ENCODE data around the gene IQCK. TPM values are rescaled to one million over a fixed set of nuclear protein-coding genes. Genes with fewer than 3 reads are reported as not detected.

Gene IQCK
- total RNA-seq, 1 donor from 2014 or later: 19.2 TPM

GRCh38 chr16:19892902-19893301, 174.8 kb downstream of the IQCK start:
- TF ChIP-seq CTCF (IDR thresholded peaks at IDR 0.05) (no peak), POLR2A (IDR thresholded peaks at IDR 0.05) (no peak), POLR2AphosphoS5 (IDR thresholded peaks at IDR 0.05; ENCODE audit: insufficient read depth in 1 of 2, low read depth in 1 of 2) (no peak)
- Histone ChIP-seq H3K36me3 (no peaks in the 10 kb centered on the region), H3K9me3 (no peaks in the 10 kb centered on the region), H3K4me1 (no peaks in the 10 kb centered on the region), H3K27ac (no peak overlapping the region), H3K4me3 (no peak overlapping the region), H3K27me3 (no peaks in the 10 kb centered on the region)
- intact Hi-C loops (cut with DNase I): no loop called here
- no peak for DNase-seq (ENCODE audit: extremely low spot score in 2 of 2)

GRCh38 chr16:19894586-19894985, 176.5 kb downstream of the IQCK start:
- Histone ChIP-seq H3K9me3 (no peaks in the 10 kb centered on the region), H3K4me3 (no peak overlapping the region), H3K27me3 (no peaks in the 10 kb centered on the region), H3K36me3 (no peaks in the 10 kb centered on the region), H3K4me1 (no peaks in the 10 kb centered on the region), H3K27ac (no peak overlapping the region)
- no peak for DNase-seq (ENCODE audit: extremely low spot score in 2 of 2)
- intact Hi-C loops (cut with DNase I): no loop called here
- TF ChIP-seq POLR2AphosphoS5 (IDR thresholded peaks at IDR 0.05; ENCODE audit: insufficient read depth in 1 of 2, low read depth in 1 of 2) (no peak), CTCF (IDR thresholded peaks at IDR 0.05) (no peak), POLR2A (IDR thresholded peaks at IDR 0.05) (no peak)

- no peaks in the 10 kb centered on the region for H3K36me3 ChIP-seq
- DNase-seq (ENCODE audit: extremely low spot score in 2 of 2): no peak
- H3K27me3 ChIP-seq: no peaks in the 10 kb centered on the region
- no peak overlapping the region for H3K27ac ChIP-seq
- H3K9me3 ChIP-seq: no peaks in the 10 kb centered on the region
- H3K4me1 ChIP-seq: no peaks in the 10 kb centered on the region
- intact Hi-C loops (cut with DNase I): no loop called here
- TF ChIP-seq POLR2A (IDR thresholded peaks at IDR 0.05) (no peak), CTCF (IDR thresholded peaks at IDR 0.05) (no peak), POLR2AphosphoS5 (IDR thresholded peaks at IDR 0.05; ENCODE audit: insufficient read depth in 1 of 2, low read depth in 1 of 2) (no peak)
- no peak overlapping the region for H3K4me3 ChIP-seq
Measured at GRCh38 chr16:19896951-19897350, 178.9 kb downstream of the IQCK start.

- no peak for DNase-seq (ENCODE audit: extremely low spot score in 2 of 2)
- TF ChIP-seq CTCF (IDR thresholded peaks at IDR 0.05) (no peak), POLR2A (IDR thresholded peaks at IDR 0.05) (no peak), POLR2AphosphoS5 (IDR thresholded peaks at IDR 0.05; ENCODE audit: insufficient read depth in 1 of 2, low read depth in 1 of 2) (no peak)
- intact Hi-C loops (cut with DNase I): no loop called here
Measured at GRCh38 chr16:19898166-19898565, 180.1 kb downstream of the IQCK start.

GRCh38 chr16:19898924-19899604, 181.0 kb downstream of the IQCK start:
- peak; percentile 30 to 41 (median 36) for TF ChIP-seq CTCF (IDR thresholded peaks at IDR 0.05)
- no peak for TF ChIP-seq POLR2AphosphoS5 (IDR thresholded peaks at IDR 0.05; ENCODE audit: insufficient read depth in 1 of 2, low read depth in 1 of 2)
- no peaks in the 10 kb centered on the region for H3K27me3 ChIP-seq
- intact Hi-C loops (cut with DNase I): no loop called here
- no peaks in the 10 kb centered on the region for H3K4me1 ChIP-seq
- DNase-seq (ENCODE audit: extremely low spot score in 2 of 2): no peak
- no peak overlapping the region for H3K27ac ChIP-seq
- H3K36me3 ChIP-seq: no peaks in the 10 kb centered on the region
- no peak overlapping the region for H3K4me3 ChIP-seq
- no peaks in the 10 kb centered on the region for H3K9me3 ChIP-seq

More at GRCh38 chr16:19898166-19898565, 180.1 kb downstream of the IQCK start:
- Histone ChIP-seq H3K4me1 (no peaks in the 10 kb centered on the region), H3K9me3 (no peaks in the 10 kb centered on the region), H3K27ac (no peak overlapping the region), H3K27me3 (no peaks in the 10 kb centered on the region), H3K36me3 (no peaks in the 10 kb centered on the region), H3K4me3 (no peak overlapping the region)

Data from vagina (tissue), 2 donors.